Measurements from ENCODE around the gene ZNF492.

ZNF492 gene

GRCh38 chr19:22633706-22634449 lies at the start of gene ZNF492:
Gene ZNF492, plus strand, starts transcription at chr19:22634324. Its CDS starts 19,076 bp downstream, at chr19:22653400.
- DNase-seq (ENCODE audit: low read depth, low spot score): peak; percentile 60

- no peak for DNase-seq (ENCODE audit: low read depth, low spot score)
Measured at GRCh38 chr19:22595422-22595821, 38.7 kb upstream of the ZNF492 start.

- no peak for DNase-seq (ENCODE audit: low read depth, low spot score)
Measured at GRCh38 chr19:22595918-22596341, 38.2 kb upstream of the ZNF492 start.

- DNase-seq (ENCODE audit: low read depth, low spot score): no peak
Measured at GRCh38 chr19:22600690-22601648, 33.2 kb upstream of the ZNF492 start.

GRCh38 chr19:22601906-22602630 lies 32.1 kb upstream of the ZNF492 start:
- no peak for DNase-seq (ENCODE audit: low read depth, low spot score)

GRCh38 chr19:22602631-22603272 lies 31.4 kb upstream of the ZNF492 start:
- DNase-seq (ENCODE audit: low read depth, low spot score): no peak

- no peak for DNase-seq (ENCODE audit: low read depth, low spot score)
Measured at GRCh38 chr19:22603518-22604440, 30.3 kb upstream of the ZNF492 start.

GRCh38 chr19:22604571-22605274 lies 29.4 kb upstream of the ZNF492 start:
- DNase-seq (ENCODE audit: low read depth, low spot score): no peak

- no peak for DNase-seq (ENCODE audit: low read depth, low spot score)
Measured at GRCh38 chr19:22605275-22606211, 28.6 kb upstream of the ZNF492 start.

- DNase-seq (ENCODE audit: low read depth, low spot score): no peak
Measured at GRCh38 chr19:22606212-22606553, 27.9 kb upstream of the ZNF492 start.

GRCh38 chr19:22606954-22607652 lies 27.0 kb upstream of the ZNF492 start:
- no peak for DNase-seq (ENCODE audit: low read depth, low spot score)

GRCh38 chr19:22607653-22608430 lies 26.3 kb upstream of the ZNF492 start:
- no peak for DNase-seq (ENCODE audit: low read depth, low spot score)

GRCh38 chr19:22608441-22608840 lies 25.7 kb upstream of the ZNF492 start:
- no peak for DNase-seq (ENCODE audit: low read depth, low spot score)

GRCh38 chr19:22609630-22610029 lies 24.5 kb upstream of the ZNF492 start:
- DNase-seq (ENCODE audit: low read depth, low spot score): no peak

GRCh38 chr19:22610121-22610520 lies 24.0 kb upstream of the ZNF492 start:
- DNase-seq (ENCODE audit: low read depth, low spot score): no peak

- DNase-seq (ENCODE audit: low read depth, low spot score): no peak
Measured at GRCh38 chr19:22612316-22612715, 21.8 kb upstream of the ZNF492 start.

GRCh38 chr19:22616659-22617058 lies 17.5 kb upstream of the ZNF492 start:
- DNase-seq (ENCODE audit: low read depth, low spot score): no peak

All from activated naive CD8-positive, alpha-beta T cell treated with anti-CD3 and anti-CD28 coated beads, Interleukin-2, amount 50 U/mL, for 16 hours (primary cell).